Calu3 (cell line): ENCODE data around the gene FILIP1L. TPM values are rescaled to one million over a fixed set of nuclear protein-coding genes. Genes with fewer than 3 reads are reported as not detected.

Experiments used
- BruUV-seq: library from RNA; stranded (reverse); fragments of 400-500 nt; replicated peaks from 2 replicates; lab custom pipeline; 2021; lab: Mats Ljungman, UMichigan
- CTCF ChIA-PET: fragments of 300-600 bp; sonication (Branson Sonifier 250); formaldehyde crosslinking; loops from one replicate; lab custom pipeline; 2022; ENCODE audit warnings: antibody characterized with exemption; lab: Charles Lee
- DNase-seq: peaks from one replicate; pipeline ENCODE4 v3.0.0; 2022
- H3K27ac Mint-ChIP-seq: one replicate; pipeline ENCODE4 v1.8.0; 2022; ENCODE audit warnings: mixed read lengths; ENCODE audit not compliant: unreplicated experiment
- H3K27me3 Mint-ChIP-seq: one replicate; pipeline ENCODE4 v1.8.0; 2022; ENCODE audit warnings: mixed read lengths; ENCODE audit not compliant: unreplicated experiment
- H3K36me3 Mint-ChIP-seq: one replicate; pipeline ENCODE4 v1.8.0; 2022; ENCODE audit warnings: mild to moderate bottlenecking, moderate library complexity, mixed read lengths; ENCODE audit not compliant: insufficient read depth, unreplicated experiment
- H3K4me1 Mint-ChIP-seq: one replicate; pipeline ENCODE4 v1.8.0; 2022; ENCODE audit warnings: mild to moderate bottlenecking, low read depth, mixed read lengths; ENCODE audit not compliant: unreplicated experiment
- H3K4me3 Mint-ChIP-seq: one replicate; pipeline ENCODE4 v1.8.0; 2022; ENCODE audit warnings: mild to moderate bottlenecking, low read depth, moderate library complexity, mixed read lengths; ENCODE audit not compliant: unreplicated experiment
- H3K9me3 Mint-ChIP-seq: one replicate; pipeline ENCODE4 v1.8.0; 2022; ENCODE audit warnings: low read depth, mixed read lengths; ENCODE audit not compliant: unreplicated experiment
- CTCF ChIP-seq: fragments of 200-600 bp; IDR thresholded peaks from one replicate; pipeline ENCODE4 v1.8.0; 2022; ENCODE audit warnings: antibody characterized with exemption; ENCODE audit not compliant: unreplicated experiment
- intact Hi-C: fragments of 100-400 bp; cut with micrococcal nuclease; formaldehyde crosslinking; loops from one replicate; pipeline ENCODE4 v1.10.0; 2022; ENCODE audit not compliant: unreplicated experiment
- total RNA-seq: library from RNA; stranded (reverse); gene quantifications from 2 replicates; pipeline ENCODE4 v1.2.3, GENCODE V29; 2022

The FILIP1L gene
- total RNA-seq, 1 experiment from 2014 or later = 5.2 TPM

GRCh38 chr3:99966662-99967416 lies 147.5 kb downstream of the FILIP1L start:
- no peak for DNase-seq
- no peaks in the 10 kb centered on the region for H3K27me3 Mint-ChIP-seq
- no peaks in the 10 kb centered on the region for H3K9me3 Mint-ChIP-seq
- intact Hi-C loops = no loop called here
- no peak for TF ChIP-seq CTCF
- no peaks in the 10 kb centered on the region for H3K36me3 Mint-ChIP-seq
- no TSS peak for BruUV-seq
- CTCF ChIA-PET = no interaction called here
- no peak overlapping the region for H3K27ac Mint-ChIP-seq
- H3K4me1 Mint-ChIP-seq = no peaks in the 10 kb centered on the region
- H3K4me3 Mint-ChIP-seq = no peak overlapping the region

GRCh38 chr3:99965681-99966408 lies 148.5 kb downstream of the FILIP1L start:
- intact Hi-C loops = no loop called here
- CTCF ChIA-PET = no interaction called here
- no peak overlapping the region for H3K27ac Mint-ChIP-seq

GRCh38 chr3:99965077-99965476 lies 149.2 kb downstream of the FILIP1L start:
- H3K4me1 Mint-ChIP-seq = peaks cover 10% of the 10 kb centered on the region
- no peak overlapping the region for H3K4me3 Mint-ChIP-seq
- H3K27ac Mint-ChIP-seq = no peak overlapping the region
- intact Hi-C loops = no loop called here
- no peaks in the 10 kb centered on the region for H3K9me3 Mint-ChIP-seq
- no peaks in the 10 kb centered on the region for H3K27me3 Mint-ChIP-seq
- no peak for TF ChIP-seq CTCF
- CTCF ChIA-PET = no interaction called here
- no peak for DNase-seq
- no peaks in the 10 kb centered on the region for H3K36me3 Mint-ChIP-seq
- no TSS peak for BruUV-seq

More at GRCh38 chr3:99965681-99966408, 148.5 kb downstream of the FILIP1L start:
- H3K27me3 Mint-ChIP-seq = no peaks in the 10 kb centered on the region
- H3K4me1 Mint-ChIP-seq = peaks cover 3% of the 10 kb centered on the region
- BruUV-seq = no TSS peak
- no peak for TF ChIP-seq CTCF
- no peak overlapping the region for H3K4me3 Mint-ChIP-seq
- no peaks in the 10 kb centered on the region for H3K9me3 Mint-ChIP-seq
- no peaks in the 10 kb centered on the region for H3K36me3 Mint-ChIP-seq
- DNase-seq = no peak

DNA sequence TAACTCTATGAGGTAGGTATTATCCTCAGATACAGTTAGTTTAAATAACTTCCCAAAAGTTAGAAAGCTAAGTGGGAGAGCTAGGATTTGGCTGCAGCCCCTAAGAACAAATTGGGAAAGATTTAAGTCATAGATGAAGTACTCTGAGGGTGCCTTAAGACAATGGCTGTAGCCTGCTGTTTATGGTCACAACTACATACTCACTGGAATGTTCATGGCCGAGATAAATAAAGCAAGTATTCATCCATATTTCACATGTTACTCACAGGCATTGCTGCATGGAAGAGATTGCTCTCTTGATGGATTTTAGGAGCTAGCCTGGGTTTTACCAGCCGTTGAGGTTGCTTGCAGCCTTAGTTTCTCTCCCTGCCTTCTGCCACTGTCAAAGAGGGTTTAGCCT lies 151.6 kb downstream of the FILIP1L start:
- CTCF ChIA-PET = no interaction called here
- no TSS peak for BruUV-seq
- TF ChIP-seq CTCF = no peak
- no peaks in the 10 kb centered on the region for H3K36me3 Mint-ChIP-seq
- intact Hi-C loops = no loop called here
- H3K27ac Mint-ChIP-seq = no peak overlapping the region
- H3K9me3 Mint-ChIP-seq = no peaks in the 10 kb centered on the region
- DNase-seq = no peak
- H3K4me1 Mint-ChIP-seq = peaks cover 13% of the 10 kb centered on the region
- H3K4me3 Mint-ChIP-seq = no peak overlapping the region
- no peaks in the 10 kb centered on the region for H3K27me3 Mint-ChIP-seq
